Skeletal muscle tissue (tissue), 4 donors: ENCODE data around the gene AGPS. TPM values are rescaled to one million over a fixed set of nuclear protein-coding genes. Genes with fewer than 3 reads are reported as not detected.

Experiments used
- H3K27ac ChIP-seq: one replicate; pipeline ENCODE4 v1.7.0; 2013; ENCODE audit warnings: mild to moderate bottlenecking, low read depth, low read length, inconsistent platforms
- H3K27me3 ChIP-seq, 3 donors: one replicate each; pipeline ENCODE4 v1.7.0; 2013; ENCODE audit warnings: low read length in 3 of 3; ENCODE audit not compliant: control insufficient read depth in 3 of 3, insufficient read depth in 3 of 3
- H3K36me3 ChIP-seq, 3 donors: one replicate each; pipeline ENCODE4 v1.7.0; 2013; ENCODE audit warnings: low read length in 3 of 3; ENCODE audit not compliant: control insufficient read depth in 3 of 3, insufficient read depth in 3 of 3
- H3K4me1 ChIP-seq, 3 donors: one replicate each; pipeline ENCODE4 v1.7.0; 2013; ENCODE audit warnings: low read length in 3 of 3, mild to moderate bottlenecking in 3 of 3; ENCODE audit not compliant: control insufficient read depth in 3 of 3, insufficient read depth in 3 of 3
- H3K4me3 ChIP-seq, 3 donors: one replicate each; pipeline ENCODE4 v1.7.0; 2013; ENCODE audit warnings: low read length in 3 of 3
- H3K9ac ChIP-seq, 3 donors: one replicate each; pipeline ENCODE4 v1.7.0; 2013; ENCODE audit warnings: low read length in 3 of 3, mild to moderate bottlenecking in 3 of 3, moderate library complexity in 2 of 3, low read depth in 1 of 3
- H3K9me3 ChIP-seq, 3 donors: one replicate each; pipeline ENCODE4 v1.7.0; 2013; ENCODE audit warnings: low read length in 3 of 3; ENCODE audit not compliant: control insufficient read depth in 3 of 3
- total RNA-seq: library from RNA; depleted of rRNA; stranded (reverse); fragments of >200 nt; gene quantifications from one replicate; pipeline ENCODE4 v1.2.3, GENCODE V29; 2014
- donor health status: Osteomylitis.

The AGPS gene
- total RNA-seq, 1 donor from 2014 or later, result 29.7 TPM

DNA sequence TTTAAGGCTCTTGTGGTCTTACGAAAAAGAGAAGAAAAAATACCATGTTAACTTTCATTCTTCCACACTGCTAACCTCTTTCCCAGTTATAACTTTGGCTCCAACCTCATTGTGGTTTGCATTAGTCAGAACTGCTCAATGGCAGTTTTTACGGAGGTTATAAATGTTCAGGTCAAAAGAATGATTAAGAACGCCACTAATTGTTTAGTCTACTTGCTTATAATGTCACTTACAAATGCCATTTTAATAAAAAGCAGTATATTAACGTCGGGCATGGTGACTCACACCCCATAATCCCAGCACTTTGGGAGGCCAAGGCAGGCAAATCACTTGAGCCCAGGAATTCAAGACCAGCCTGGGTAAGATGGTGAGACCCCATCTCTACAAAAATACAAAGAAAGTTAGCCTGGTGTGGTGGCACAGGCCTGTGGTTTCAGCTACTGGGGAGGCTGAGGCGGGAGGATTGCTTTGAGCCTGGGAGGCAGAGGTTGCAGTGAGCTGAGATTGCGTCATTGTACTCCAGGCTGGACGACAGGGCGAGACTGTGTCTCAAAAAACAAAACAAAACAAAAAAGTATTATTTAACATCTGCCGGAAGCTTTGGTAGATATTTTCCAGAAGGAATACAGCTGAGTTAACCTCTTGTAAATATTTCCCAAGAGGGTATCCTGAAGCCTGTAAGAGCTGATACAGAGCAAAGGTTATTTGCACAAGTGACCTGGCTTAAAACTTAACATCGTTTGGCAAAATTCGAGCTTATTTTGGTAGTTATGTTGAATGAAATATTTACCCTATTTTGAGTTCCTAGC is 5.1 kb downstream of the AGPS start:
- no peaks in the 10 kb centered on the region for H3K9me3 ChIP-seq
- H3K27me3 ChIP-seq, result no peaks in the 10 kb centered on the region
- peaks cover 9 to 16% (median 10%) of the 10 kb centered on the region in 3 donors for H3K4me1 ChIP-seq
- peak overlapping the region; percentile 72 for H3K27ac ChIP-seq
- no peak overlapping the region for H3K4me3 ChIP-seq
- H3K9ac ChIP-seq, result no peak overlapping the region
- no peaks in the 10 kb centered on the region for H3K36me3 ChIP-seq

- peaks cover 4 to 16% (median 10%) of the 10 kb centered on the region in 3 donors for H3K4me1 ChIP-seq
- no peaks in the 10 kb centered on the region for H3K36me3 ChIP-seq
- peak overlapping the region; percentile 72 for H3K27ac ChIP-seq
- no peaks in the 10 kb centered on the region for H3K27me3 ChIP-seq
- H3K9me3 ChIP-seq, result no peaks in the 10 kb centered on the region
- no peak overlapping the region for H3K4me3 ChIP-seq
- H3K9ac ChIP-seq, result no peak overlapping the region
Observed at GRCh38 chr2:177398290-177398683, 5.7 kb downstream of the AGPS start.

DNA sequence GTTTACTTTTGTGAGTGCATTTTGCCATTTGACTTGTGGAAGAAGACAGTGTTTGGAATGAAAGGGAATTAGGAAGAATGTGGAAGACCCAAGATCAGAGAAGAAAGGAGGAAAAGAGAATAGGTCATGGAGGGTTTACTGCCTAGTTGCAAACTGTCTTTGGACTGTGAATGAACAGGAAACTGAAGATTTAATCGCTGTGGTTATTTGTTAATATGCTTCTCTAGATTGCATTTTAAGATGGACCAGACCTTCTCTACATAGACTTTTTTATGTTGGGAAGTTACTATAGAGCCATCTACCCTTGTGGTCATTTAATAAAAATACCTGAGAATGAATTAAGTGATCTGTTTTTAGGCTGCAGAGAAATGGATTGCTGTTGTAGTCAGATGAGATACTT is 6.2 kb downstream of the AGPS start:
- Histone ChIP-seq H3K27ac (no peak overlapping the region), H3K27me3 (no peaks in the 10 kb centered on the region), H3K9ac (no peak overlapping the region), H3K9me3 (no peaks in the 10 kb centered on the region), H3K36me3 (no peaks in the 10 kb centered on the region), H3K4me3 (no peak overlapping the region), H3K4me1 (peaks cover 4 to 15% (median 10%) of the 10 kb centered on the region in 3 donors)

GRCh38 chr2:177399376-177399775 is 6.8 kb downstream of the AGPS start:
- Histone ChIP-seq H3K4me3 (no peak overlapping the region), H3K9me3 (no peaks in the 10 kb centered on the region), H3K4me1 (peaks cover 4 to 12% (median 8%) of the 10 kb centered on the region in 3 donors), H3K27me3 (no peaks in the 10 kb centered on the region), H3K9ac (no peak overlapping the region), H3K36me3 (no peaks in the 10 kb centered on the region), H3K27ac (no peak overlapping the region)

DNA sequence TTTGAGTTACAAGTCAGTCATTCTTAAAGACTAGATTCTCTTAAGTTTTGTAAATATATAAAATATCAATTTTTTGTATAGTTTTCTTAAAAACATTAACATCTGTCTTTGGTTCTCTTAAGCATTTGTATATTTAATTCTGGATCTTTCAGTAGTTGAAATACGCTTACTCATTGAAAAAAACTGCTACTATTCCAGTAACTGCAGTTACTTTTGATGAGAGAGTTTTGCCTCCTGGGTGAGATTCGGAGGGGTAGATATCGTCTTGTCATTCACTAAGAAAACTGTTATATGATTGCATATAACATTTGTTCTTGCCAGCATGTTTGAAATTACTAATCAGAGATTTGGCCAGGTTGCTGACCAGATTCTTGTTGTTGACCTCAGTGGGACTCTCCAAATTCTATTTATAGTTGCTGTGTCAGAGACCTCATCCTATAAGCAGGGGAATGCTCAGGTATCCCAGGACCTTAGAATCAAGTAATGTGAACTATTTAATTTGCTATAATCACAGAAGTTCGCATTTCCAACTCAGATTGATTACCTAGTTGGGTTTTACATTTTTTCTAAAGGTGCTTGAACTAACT is 7.9 kb downstream of the AGPS start:
- Histone ChIP-seq H3K4me3 (peak overlapping the region in 1 of 3 donors; percentile 11), H3K27me3 (no peaks in the 10 kb centered on the region), H3K9ac (no peak overlapping the region), H3K36me3 (no peaks in the 10 kb centered on the region), H3K4me1 (peaks cover 4 to 15% (median 7%) of the 10 kb centered on the region in 3 donors), H3K9me3 (no peaks in the 10 kb centered on the region), H3K27ac (peak overlapping the region; percentile 63)

GRCh38 chr2:177402096-177402495 is 9.5 kb downstream of the AGPS start:
- Histone ChIP-seq H3K4me3 (no peak overlapping the region), H3K27me3 (no peaks in the 10 kb centered on the region), H3K9me3 (no peaks in the 10 kb centered on the region), H3K36me3 (no peaks in the 10 kb centered on the region), H3K27ac (no peak overlapping the region), H3K4me1 (peaks cover under 1 to 12% (median 7%) of the 10 kb centered on the region in 3 donors), H3K9ac (no peak overlapping the region)

DNA sequence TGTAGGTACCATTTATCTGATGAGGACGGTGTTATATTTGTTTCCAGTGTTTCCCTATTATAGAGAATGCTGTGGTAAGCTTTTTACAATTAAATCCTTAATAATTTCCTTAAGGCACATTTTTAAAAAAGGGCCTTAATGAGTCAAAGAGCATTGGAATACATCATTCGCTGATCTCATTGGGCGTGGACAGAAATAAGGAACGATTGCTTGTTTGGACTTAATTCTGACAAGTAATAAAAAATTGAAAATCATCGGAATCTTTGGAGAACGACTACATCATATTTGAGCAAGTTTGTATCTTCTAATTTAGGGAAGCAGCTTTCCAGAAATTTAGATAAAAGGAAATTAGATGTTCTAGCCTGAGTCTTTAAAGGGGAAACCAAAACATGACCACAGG is 11.3 kb downstream of the AGPS start:
- no peak overlapping the region for H3K9ac ChIP-seq
- peak overlapping the region in 1 of 3 donors; percentile 14 for H3K4me3 ChIP-seq

DNA sequence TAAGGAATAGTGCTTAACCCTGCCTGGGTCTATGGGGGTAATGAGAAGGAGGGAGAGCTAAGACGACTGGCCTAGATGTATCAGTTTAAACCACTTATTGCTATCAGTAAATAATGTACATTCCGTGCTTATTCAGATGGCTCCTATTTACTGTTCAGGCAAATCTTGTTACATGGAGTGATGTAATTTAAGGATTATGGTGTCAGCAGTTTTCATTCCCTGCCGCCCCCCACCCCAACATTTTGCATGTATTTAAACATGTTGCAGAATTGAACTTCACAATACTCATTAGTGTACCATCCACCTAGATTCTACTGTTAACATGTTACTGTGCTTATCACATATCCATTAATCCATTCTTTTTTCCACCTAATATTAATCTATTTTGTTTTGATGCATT is 11.7 kb downstream of the AGPS start:
- Histone ChIP-seq H3K36me3 (no peaks in the 10 kb centered on the region), H3K27me3 (no peaks in the 10 kb centered on the region), H3K4me3 (peak overlapping the region in 1 of 3 donors; percentile 14), H3K4me1 (peaks cover 5 to 12% (median 7%) of the 10 kb centered on the region in 3 donors), H3K9ac (no peak overlapping the region), H3K27ac (no peak overlapping the region), H3K9me3 (no peaks in the 10 kb centered on the region)

More for the DNA sequence above, 11.3 kb downstream of the AGPS start:
- Histone ChIP-seq H3K27me3 (no peaks in the 10 kb centered on the region), H3K27ac (no peak overlapping the region), H3K9me3 (no peaks in the 10 kb centered on the region), H3K36me3 (no peaks in the 10 kb centered on the region), H3K4me1 (peaks cover 5 to 12% (median 7%) of the 10 kb centered on the region in 3 donors)

DNA sequence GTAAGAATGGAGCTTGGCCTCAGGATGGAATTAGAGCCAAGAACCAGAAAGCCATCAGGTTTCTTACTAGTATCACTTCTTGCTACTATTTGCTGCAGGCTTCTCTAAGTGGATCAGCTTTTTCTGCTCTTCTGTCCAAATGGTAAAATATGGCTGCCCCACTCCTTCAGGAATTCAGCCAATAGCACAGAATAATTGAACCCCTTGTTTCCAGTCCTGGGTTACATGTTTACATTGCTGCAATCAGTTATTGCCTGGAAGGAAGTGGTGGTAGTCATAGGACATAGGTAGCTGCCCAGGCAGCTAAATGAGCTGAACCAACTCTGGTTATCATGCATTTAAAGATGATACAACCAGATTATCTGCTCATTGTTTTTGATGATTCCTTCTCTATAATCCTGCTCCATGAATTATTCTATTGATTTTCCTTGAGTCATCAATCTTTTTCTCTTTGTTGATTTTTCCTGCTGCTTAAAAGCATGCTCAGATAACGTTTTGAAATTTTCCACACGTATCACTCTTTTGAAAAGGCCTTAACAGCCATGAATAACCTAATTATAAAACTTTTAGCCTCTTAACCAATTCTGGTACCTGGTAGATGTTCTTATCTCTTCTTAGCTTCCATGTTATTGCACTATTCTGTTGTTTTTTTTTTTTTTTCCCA is 12.6 kb downstream of the AGPS start:
- Histone ChIP-seq H3K9ac (no peak overlapping the region), H3K27me3 (no peaks in the 10 kb centered on the region), H3K9me3 (no peaks in the 10 kb centered on the region), H3K27ac (no peak overlapping the region), H3K36me3 (no peaks in the 10 kb centered on the region), H3K4me1 (peaks cover 5 to 12% (median 7%) of the 10 kb centered on the region in 3 donors), H3K4me3 (no peak overlapping the region)

DNA sequence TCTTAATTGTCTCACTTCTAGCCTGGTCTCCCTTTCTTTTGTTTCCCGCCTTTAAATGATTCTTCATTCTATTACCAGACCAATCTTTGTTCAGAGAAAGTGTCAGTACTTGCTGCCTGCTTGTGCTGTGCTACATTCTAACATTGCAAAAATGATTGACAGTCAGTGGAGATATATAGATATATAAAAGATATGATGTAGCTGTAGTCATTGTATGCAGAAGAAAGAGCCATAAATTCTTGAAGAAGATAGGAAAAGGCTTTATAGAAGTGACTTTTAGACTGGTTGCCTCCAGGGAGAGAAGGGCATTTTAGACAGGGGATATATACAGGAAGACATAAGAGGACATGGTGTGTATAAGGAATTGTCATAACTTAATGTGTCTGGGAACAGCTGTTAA is 13.6 kb downstream of the AGPS start:
- no peak overlapping the region for H3K4me3 ChIP-seq
- H3K27me3 ChIP-seq, result no peaks in the 10 kb centered on the region
- H3K4me1 ChIP-seq, result peaks cover 0 to 5% (median 3%) of the 10 kb centered on the region in 3 donors
- H3K36me3 ChIP-seq, result no peaks in the 10 kb centered on the region
- no peaks in the 10 kb centered on the region for H3K9me3 ChIP-seq
- H3K9ac ChIP-seq, result no peak overlapping the region
- no peak overlapping the region for H3K27ac ChIP-seq
